ENCODE data around the gene ARHGAP18. TPM values are rescaled to one million over a fixed set of nuclear protein-coding genes. Genes with fewer than 3 reads are reported as not detected.

The ARHGAP18 gene
- total RNA-seq, 1 donor from 2014 or later, result 13.3 TPM

DNA sequence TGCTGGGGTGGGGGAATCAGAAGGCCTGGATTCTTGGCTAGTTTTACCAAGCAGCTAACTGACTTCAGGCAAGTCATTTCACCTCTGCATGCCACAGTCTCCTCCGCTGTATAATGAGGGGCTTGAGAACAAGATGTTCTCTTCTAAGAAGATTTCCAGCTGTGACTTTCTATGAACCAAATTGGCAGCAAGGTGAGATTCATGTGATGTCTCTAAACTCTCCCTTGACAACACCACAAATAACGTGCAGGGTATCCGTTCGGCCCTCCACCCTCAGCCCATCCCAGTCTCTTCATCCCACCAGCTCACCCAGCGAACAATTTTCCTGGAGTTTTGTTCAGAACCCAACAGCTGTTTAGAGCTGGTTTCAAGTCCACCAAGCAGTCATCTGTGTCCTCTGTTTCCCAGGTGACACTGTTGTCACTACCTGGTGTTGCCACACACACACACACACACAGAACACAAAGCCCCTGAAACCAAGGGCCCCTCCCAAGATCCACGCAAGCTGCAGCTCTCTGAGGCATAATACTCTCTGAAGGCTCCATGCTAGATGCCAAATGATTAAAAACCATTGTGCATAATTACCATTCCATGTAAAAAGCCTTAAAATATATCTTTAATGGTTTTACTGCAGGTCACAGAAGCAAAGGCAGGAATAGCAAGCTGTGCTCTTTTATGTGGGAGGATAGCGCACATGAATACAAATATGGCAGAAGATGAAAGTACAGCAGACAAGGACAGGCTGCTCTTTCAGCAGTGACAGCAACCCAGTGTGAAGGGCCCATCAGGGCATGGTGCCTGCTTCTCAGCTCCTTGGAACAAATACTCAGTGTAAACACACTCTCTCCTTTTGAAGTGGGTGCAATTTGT lies 48.2 kb downstream of the ARHGAP18 start:
- no peak for DNase-seq (ENCODE audit: extremely low spot score, unreplicated experiment)
- no peaks in the 10 kb centered on the region for H3K36me3 Mint-ChIP-seq (ENCODE audit: unreplicated experiment)
- H3K27me3 Mint-ChIP-seq (ENCODE audit: unreplicated experiment), result no peaks in the 10 kb centered on the region
- TF ChIP-seq CTCF (IDR thresholded peaks at IDR 0.05), result no peak
- H3K9me3 Mint-ChIP-seq (ENCODE audit: unreplicated experiment), result no peaks in the 10 kb centered on the region
- H3K4me3 Mint-ChIP-seq (ENCODE audit: unreplicated experiment), result no peak overlapping the region
- H3K27ac Mint-ChIP-seq (ENCODE audit: unreplicated experiment), result peak overlapping the region; percentile 17
- H3K4me1 Mint-ChIP-seq (ENCODE audit: unreplicated experiment), result peaks cover 29% of the 10 kb centered on the region

- Mint-ChIP-seq H3K4me3 (ENCODE audit: unreplicated experiment) (no peak overlapping the region), H3K27me3 (ENCODE audit: unreplicated experiment) (no peaks in the 10 kb centered on the region), H3K9me3 (ENCODE audit: unreplicated experiment) (no peaks in the 10 kb centered on the region), H3K27ac (ENCODE audit: unreplicated experiment) (peak overlapping the region; percentile 4), H3K36me3 (ENCODE audit: unreplicated experiment) (no peaks in the 10 kb centered on the region), H3K4me1 (ENCODE audit: unreplicated experiment) (peaks cover 30% of the 10 kb centered on the region)
- DNase-seq (ENCODE audit: extremely low spot score, unreplicated experiment), result no peak
- TF ChIP-seq CTCF (IDR thresholded peaks at IDR 0.05), result no peak
Measured at GRCh38 chr6:129660346-129660676, 49.7 kb downstream of the ARHGAP18 start.

DNA sequence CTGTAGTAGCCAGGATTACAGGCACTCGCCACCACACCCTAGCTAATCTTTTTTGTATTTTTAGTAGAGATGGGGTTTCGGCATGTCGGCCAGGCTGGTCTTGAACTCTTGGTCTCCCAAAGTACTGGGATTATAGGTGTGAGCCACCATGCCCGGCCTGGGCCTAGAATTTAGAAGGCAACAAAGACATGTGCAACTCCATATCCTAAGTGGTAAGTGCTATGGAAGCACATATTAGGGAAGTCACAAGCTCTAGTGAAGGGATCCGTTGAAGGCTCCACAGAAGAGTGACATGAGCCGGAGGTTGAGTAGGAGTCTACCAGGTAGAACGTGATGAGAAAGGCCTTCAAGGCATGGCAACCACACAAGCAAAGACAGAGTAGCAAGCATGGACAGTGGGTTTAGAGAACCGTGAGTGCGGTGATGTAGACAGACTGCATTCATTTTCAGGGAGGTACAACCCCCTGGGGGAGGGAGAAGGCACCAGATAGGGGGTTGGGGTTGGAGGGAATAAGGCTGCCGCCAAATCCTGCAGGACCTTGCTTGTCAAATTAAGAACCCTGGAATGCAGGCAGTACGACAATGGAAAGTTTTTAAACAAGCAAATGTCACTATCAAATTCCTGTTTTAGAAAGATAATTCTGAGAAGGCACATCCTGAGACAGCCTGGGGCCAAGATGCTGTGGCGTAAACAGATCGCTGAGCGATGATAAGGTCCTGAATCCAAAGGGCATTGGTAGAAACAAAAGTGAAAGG lies 50.2 kb downstream of the ARHGAP18 start:
- Mint-ChIP-seq H3K4me1 (ENCODE audit: unreplicated experiment) (peaks cover 31% of the 10 kb centered on the region), H3K27ac (ENCODE audit: unreplicated experiment) (peak overlapping the region; percentile 4), H3K27me3 (ENCODE audit: unreplicated experiment) (no peaks in the 10 kb centered on the region), H3K9me3 (ENCODE audit: unreplicated experiment) (no peaks in the 10 kb centered on the region), H3K4me3 (ENCODE audit: unreplicated experiment) (no peak overlapping the region), H3K36me3 (ENCODE audit: unreplicated experiment) (peaks cover under 1% of the 10 kb centered on the region)
- DNase-seq (ENCODE audit: extremely low spot score, unreplicated experiment), result no peak
- no peak for TF ChIP-seq CTCF (IDR thresholded peaks at IDR 0.05)

- H3K36me3 Mint-ChIP-seq (ENCODE audit: unreplicated experiment), result peaks cover 4% of the 10 kb centered on the region
- peaks cover 34% of the 10 kb centered on the region for H3K4me1 Mint-ChIP-seq (ENCODE audit: unreplicated experiment)
- no peak for TF ChIP-seq CTCF (IDR thresholded peaks at IDR 0.05)
- no peaks in the 10 kb centered on the region for H3K27me3 Mint-ChIP-seq (ENCODE audit: unreplicated experiment)
- H3K9me3 Mint-ChIP-seq (ENCODE audit: unreplicated experiment), result no peaks in the 10 kb centered on the region
- no peak overlapping the region for H3K27ac Mint-ChIP-seq (ENCODE audit: unreplicated experiment)
- no peak overlapping the region for H3K4me3 Mint-ChIP-seq (ENCODE audit: unreplicated experiment)
- DNase-seq (ENCODE audit: extremely low spot score, unreplicated experiment), result no peak
Measured at GRCh38 chr6:129659167-129659566, 50.8 kb downstream of the ARHGAP18 start.

- Mint-ChIP-seq H3K4me1 (ENCODE audit: unreplicated experiment) (peaks cover 46% of the 10 kb centered on the region), H3K27ac (ENCODE audit: unreplicated experiment) (no peak overlapping the region), H3K9me3 (ENCODE audit: unreplicated experiment) (no peaks in the 10 kb centered on the region), H3K4me3 (ENCODE audit: unreplicated experiment) (no peak overlapping the region), H3K36me3 (ENCODE audit: unreplicated experiment) (peaks cover 4% of the 10 kb centered on the region), H3K27me3 (ENCODE audit: unreplicated experiment) (no peaks in the 10 kb centered on the region)
- DNase-seq (ENCODE audit: extremely low spot score, unreplicated experiment), result no peak
- TF ChIP-seq CTCF (IDR thresholded peaks at IDR 0.05), result no peak
Measured at GRCh38 chr6:129657483-129657882, 52.5 kb downstream of the ARHGAP18 start.
